ENCODE data around the gene DAGLB. TPM values are rescaled to one million over a fixed set of nuclear protein-coding genes. Genes with fewer than 3 reads are reported as not detected.
"Not testable (repeated sequence)": the region's sequence is repeated elsewhere in the genome, so short reads cannot be mapped to it uniquely, and the experiment has no call there.

Gene DAGLB
- total RNA-seq, 2 experiments from 2014 or later, result 22.0 to 22.9 TPM

DNA sequence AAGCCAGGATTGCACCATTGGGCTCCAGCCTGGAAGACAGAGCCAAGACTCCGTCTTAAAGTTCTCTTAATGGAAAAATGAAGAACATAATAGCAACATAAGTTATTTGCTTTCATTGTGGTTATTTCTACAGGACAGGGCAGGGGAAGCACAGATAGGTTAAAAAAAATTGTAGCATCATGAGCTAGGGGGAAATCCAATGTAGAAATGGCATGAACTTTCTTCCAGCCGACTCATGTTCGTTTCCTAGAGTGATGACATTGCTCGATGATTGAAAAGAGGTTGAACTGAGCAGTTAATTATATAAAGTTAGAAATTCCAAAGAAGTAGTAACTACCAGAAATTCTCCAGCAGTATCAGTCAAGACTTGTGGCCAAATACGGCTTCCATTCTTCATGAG lies 64.9 kb downstream of the DAGLB start:
- H3K36me3 Mint-ChIP-seq (ENCODE audit: low read depth), result peaks cover 34% of the 10 kb centered on the region
- no peak for ATAC-seq (ENCODE audit: poor library complexity)
- no peaks in the 10 kb centered on the region for H3K9me3 ChIP-seq (ENCODE audit: control insufficient read depth in 1 of 2, insufficient read depth in 1 of 2, low read length in 2 of 2)
- POLR2A ChIA-PET, result no interaction called here
- H3K27me3 Mint-ChIP-seq, result no peaks in the 10 kb centered on the region
- peak in 2 of 14 experiments; percentile 48 to 54 for DNase-seq
- peaks cover 13% of the 10 kb centered on the region for H3K36me3 ChIP-seq (ENCODE audit: insufficient read depth, low read length)
- H3K4me3 ChIP-seq (ENCODE audit: low read length), result no peak overlapping the region
- peak overlapping the region; percentile 70 for H3K27ac Mint-ChIP-seq
- peak overlapping the region in 1 of 2 donors; percentile 12 for H3K27ac ChIP-seq (ENCODE audit: low read depth in 1 of 2, low read length in 2 of 2)
- no peaks in the 10 kb centered on the region for H3K9me3 Mint-ChIP-seq
- H3K4me1 ChIP-seq (ENCODE audit: insufficient read depth, low read length), result peaks cover 65% of the 10 kb centered on the region
- CTCF ChIA-PET, result interaction anchor here (1.7 kb wide), 1 partner anchor 23 kb away, joined by 4 read pairs; no protein-coding TSS in a partner anchor
- intact Hi-C loops (cut with DNase I, micrococcal nuclease), result no loop called here
- peak overlapping the region; percentile 30 for H3K4me3 Mint-ChIP-seq
- H3K27me3 ChIP-seq (ENCODE audit: control insufficient read depth in 1 of 2, insufficient read depth in 2 of 2, low read length in 2 of 2), result no peaks in the 10 kb centered on the region
- TF ChIP-seq, protein P1, sequence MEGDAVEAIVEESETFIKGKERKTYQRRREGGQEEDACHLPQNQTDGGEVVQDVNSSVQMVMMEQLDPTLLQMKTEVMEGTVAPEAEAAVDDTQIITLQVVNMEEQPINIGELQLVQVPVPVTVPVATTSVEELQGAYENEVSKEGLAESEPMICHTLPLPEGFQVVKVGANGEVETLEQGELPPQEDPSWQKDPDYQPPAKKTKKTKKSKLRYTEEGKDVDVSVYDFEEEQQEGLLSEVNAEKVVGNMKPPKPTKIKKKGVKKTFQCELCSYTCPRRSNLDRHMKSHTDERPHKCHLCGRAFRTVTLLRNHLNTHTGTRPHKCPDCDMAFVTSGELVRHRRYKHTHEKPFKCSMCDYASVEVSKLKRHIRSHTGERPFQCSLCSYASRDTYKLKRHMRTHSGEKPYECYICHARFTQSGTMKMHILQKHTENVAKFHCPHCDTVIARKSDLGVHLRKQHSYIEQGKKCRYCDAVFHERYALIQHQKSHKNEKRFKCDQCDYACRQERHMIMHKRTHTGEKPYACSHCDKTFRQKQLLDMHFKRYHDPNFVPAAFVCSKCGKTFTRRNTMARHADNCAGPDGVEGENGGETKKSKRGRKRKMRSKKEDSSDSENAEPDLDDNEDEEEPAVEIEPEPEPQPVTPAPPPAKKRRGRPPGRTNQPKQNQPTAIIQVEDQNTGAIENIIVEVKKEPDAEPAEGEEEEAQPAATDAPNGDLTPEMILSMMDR (IDR thresholded peaks at IDR 0.05), result no peak
- peaks cover 82% of the 10 kb centered on the region for H3K4me1 Mint-ChIP-seq (ENCODE audit: low read depth)

DNA sequence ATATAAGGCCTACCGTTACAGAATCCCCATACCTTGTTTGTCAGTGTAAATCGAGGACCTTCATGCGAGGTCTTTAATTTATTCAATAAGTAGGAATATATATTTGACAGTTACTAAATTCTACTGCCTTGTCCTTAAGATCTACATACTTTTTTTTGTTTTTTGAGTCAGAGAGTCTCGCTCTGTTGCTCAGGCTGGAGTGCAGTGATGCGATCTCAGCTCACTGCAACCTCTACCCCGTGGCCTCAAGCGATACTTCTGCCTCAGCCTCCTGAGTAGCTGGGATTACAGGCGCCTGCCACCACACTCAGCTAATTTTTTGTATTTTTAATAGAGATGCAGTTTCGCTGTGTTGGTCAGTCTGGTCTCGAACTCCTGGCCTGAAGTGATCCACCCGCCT lies 65.9 kb downstream of the DAGLB start:
- DNase-seq; H3K9me3 Mint-ChIP-seq; H3K4me3 ChIP-seq (ENCODE audit: low read length); H3K9me3 ChIP-seq (ENCODE audit: control insufficient read depth in 1 of 2, insufficient read depth in 1 of 2, low read length in 2 of 2); ATAC-seq (ENCODE audit: poor library complexity); H3K27me3 ChIP-seq (ENCODE audit: control insufficient read depth in 1 of 2, insufficient read depth in 2 of 2, low read length in 2 of 2); H3K36me3 ChIP-seq (ENCODE audit: insufficient read depth, low read length); H3K27ac ChIP-seq (ENCODE audit: low read depth in 1 of 2, low read length in 2 of 2); POLR2A ChIA-PET; H3K27me3 Mint-ChIP-seq; intact Hi-C loops (cut with DNase I, micrococcal nuclease): not testable (repeated sequence)
- Mint-ChIP-seq H3K4me1 (ENCODE audit: low read depth) (peaks cover 84% of the 10 kb centered on the region), H3K36me3 (ENCODE audit: low read depth) (peaks cover 26% of the 10 kb centered on the region), H3K27ac (peak overlapping the region; percentile 70), H3K4me3 (peak overlapping the region; percentile 56)
- CTCF ChIA-PET, result interaction anchor here (0.9 kb wide), 1 partner anchor 10 kb away, joined by 3 read pairs; no protein-coding TSS in a partner anchor
- H3K4me1 ChIP-seq (ENCODE audit: insufficient read depth, low read length), result peaks cover 74% of the 10 kb centered on the region

DNA sequence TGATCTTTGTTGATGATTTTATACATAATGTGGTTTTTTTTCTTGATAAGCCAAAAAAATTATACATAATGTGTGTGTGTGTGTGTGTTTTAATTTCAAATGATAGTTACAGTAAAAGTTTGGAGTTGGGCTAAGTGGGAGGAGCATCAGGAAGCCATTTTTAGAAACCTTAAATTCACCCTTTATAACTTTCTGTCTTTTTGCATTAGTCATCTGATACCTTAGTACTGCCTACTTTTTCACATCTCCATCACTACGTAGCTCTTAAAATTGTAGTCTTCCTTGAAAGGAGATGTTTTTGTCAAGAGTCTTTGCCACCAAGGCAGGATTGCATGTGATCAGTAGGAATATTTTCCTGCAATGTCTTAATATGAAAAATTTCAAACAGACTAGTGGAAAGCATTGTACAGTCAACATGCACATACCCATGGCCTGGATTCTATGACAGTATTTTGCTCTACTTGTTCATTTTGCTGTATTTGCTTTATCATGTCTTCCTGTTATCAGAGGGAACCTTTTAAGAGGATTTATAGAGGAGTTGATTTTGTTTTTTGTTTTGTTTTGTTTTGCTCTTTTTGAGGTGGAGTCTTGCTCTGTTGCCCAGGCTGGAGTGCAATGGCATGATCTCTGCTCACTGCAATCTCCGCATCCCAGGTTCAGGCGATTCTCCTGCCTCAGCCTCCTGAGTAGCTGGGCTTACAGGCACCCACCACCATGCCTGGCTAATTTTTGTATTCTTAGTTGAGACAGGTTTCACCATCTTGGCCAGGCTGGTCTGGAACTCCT lies 67.3 kb downstream of the DAGLB start:
- H3K4me1 Mint-ChIP-seq (ENCODE audit: low read depth), result peaks cover 81% of the 10 kb centered on the region
- intact Hi-C loops (cut with DNase I, micrococcal nuclease), result no loop called here
- no peaks in the 10 kb centered on the region for H3K27me3 Mint-ChIP-seq
- DNase-seq (no peak), ATAC-seq (ENCODE audit: poor library complexity) (peak; percentile 39)
- Histone ChIP-seq H3K27ac (ENCODE audit: low read depth in 1 of 2, low read length in 2 of 2) (no peak overlapping the region), H3K27me3 (ENCODE audit: control insufficient read depth in 1 of 2, insufficient read depth in 2 of 2, low read length in 2 of 2) (no peaks in the 10 kb centered on the region), H3K4me1 (ENCODE audit: insufficient read depth, low read length) (peaks cover 73% of the 10 kb centered on the region), H3K36me3 (ENCODE audit: insufficient read depth, low read length) (peaks cover 9% of the 10 kb centered on the region), H3K9me3 (ENCODE audit: control insufficient read depth in 1 of 2, insufficient read depth in 1 of 2, low read length in 2 of 2) (no peaks in the 10 kb centered on the region), H3K4me3 (ENCODE audit: low read length) (no peak overlapping the region)
- peak overlapping the region; percentile 70 for H3K27ac Mint-ChIP-seq
- ChIA-PET CTCF (interaction anchor here (0.5 kb wide), 1 partner anchor 619 kb away, joined by 3 read pairs; no protein-coding TSS in a partner anchor), POLR2A (interaction anchor here (1.2 kb wide), 1 partner anchor 58 kb away, joined by 4 read pairs; no protein-coding TSS in a partner anchor)
- TF ChIP-seq, protein P1 (IDR thresholded peaks at IDR 0.05), result no peak
- peak overlapping the region; percentile 57 for H3K4me3 Mint-ChIP-seq
- H3K9me3 Mint-ChIP-seq, result no peaks in the 10 kb centered on the region
- H3K36me3 Mint-ChIP-seq (ENCODE audit: low read depth), result peaks cover 24% of the 10 kb centered on the region
